ENCODE results near the gene CHST14.

CHST14 gene

GRCh38 chr15:40429068-40429710, 41.6 kb upstream of the CHST14 start:
- no peak for DNase-seq (ENCODE audit: low read depth)
- H3K4me3 ChIP-seq (ENCODE audit: low read depth, low read length): no peak overlapping the region
- TF ChIP-seq CTCF (IDR thresholded peaks at IDR 0.05; ENCODE audit: low read depth, low read length, missing control alignments): no peak

- TF ChIP-seq CTCF (IDR thresholded peaks at IDR 0.05; ENCODE audit: low read depth, low read length, missing control alignments): no peak
- H3K4me3 ChIP-seq (ENCODE audit: low read depth, low read length): no peak overlapping the region
- no peak for DNase-seq (ENCODE audit: low read depth)
Measured at GRCh38 chr15:40430271-40430805, 40.4 kb upstream of the CHST14 start.

- DNase-seq (ENCODE audit: low read depth): no peak
- H3K4me3 ChIP-seq (ENCODE audit: low read depth, low read length): no peak overlapping the region
- no peak for TF ChIP-seq CTCF (IDR thresholded peaks at IDR 0.05; ENCODE audit: low read depth, low read length, missing control alignments)
Measured at GRCh38 chr15:40435023-40435709, 35.6 kb upstream of the CHST14 start.

GRCh38 chr15:40435710-40436089, 35.1 kb upstream of the CHST14 start:
- no peak overlapping the region for H3K4me3 ChIP-seq (ENCODE audit: low read depth, low read length)
- TF ChIP-seq CTCF (IDR thresholded peaks at IDR 0.05; ENCODE audit: low read depth, low read length, missing control alignments): no peak
- DNase-seq (ENCODE audit: low read depth): no peak

GRCh38 chr15:40436116-40436891, 34.5 kb upstream of the CHST14 start:
- no peak for DNase-seq (ENCODE audit: low read depth)
- H3K4me3 ChIP-seq (ENCODE audit: low read depth, low read length): no peak overlapping the region
- no peak for TF ChIP-seq CTCF (IDR thresholded peaks at IDR 0.05; ENCODE audit: low read depth, low read length, missing control alignments)

GRCh38 chr15:40436892-40437751, 33.7 kb upstream of the CHST14 start:
- no peak for TF ChIP-seq CTCF (IDR thresholded peaks at IDR 0.05; ENCODE audit: low read depth, low read length, missing control alignments)
- DNase-seq (ENCODE audit: low read depth): no peak
- no peak overlapping the region for H3K4me3 ChIP-seq (ENCODE audit: low read depth, low read length)
